GM18520 (cell line): ENCODE data around the gene TACC3.
"Not testable (repeated sequence)": the region's sequence is repeated elsewhere in the genome, so short reads cannot be mapped to it uniquely, and the experiment has no call there.

Source experiments
- ATAC-seq: cut with Tn5 transposase; IDR thresholded peaks from one replicate; pipeline ENCODE4 v1.9.1; 2021; ENCODE audit not compliant: unreplicated experiment

TACC3 gene

DNA sequence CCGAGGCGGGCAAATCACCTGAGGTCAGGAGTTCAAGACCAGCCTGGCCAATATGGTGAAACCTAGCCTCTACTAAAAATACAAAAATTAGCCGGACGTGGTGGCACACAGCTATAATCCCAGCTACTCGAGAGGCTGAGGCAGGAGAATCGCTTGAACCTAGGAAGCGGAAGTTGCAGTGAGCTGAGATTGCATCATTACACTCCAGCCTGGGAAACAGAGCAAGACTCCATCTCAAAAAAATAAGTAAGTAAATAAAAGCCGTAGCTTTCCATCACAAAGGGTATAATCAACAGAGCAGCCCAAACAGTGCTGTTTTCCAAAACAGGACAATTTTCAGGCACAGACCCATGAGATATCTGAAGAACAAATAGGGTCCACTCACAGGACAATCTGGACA is 19.6 kb upstream of the TACC3 start:
- ATAC-seq: not testable (repeated sequence)

DNA sequence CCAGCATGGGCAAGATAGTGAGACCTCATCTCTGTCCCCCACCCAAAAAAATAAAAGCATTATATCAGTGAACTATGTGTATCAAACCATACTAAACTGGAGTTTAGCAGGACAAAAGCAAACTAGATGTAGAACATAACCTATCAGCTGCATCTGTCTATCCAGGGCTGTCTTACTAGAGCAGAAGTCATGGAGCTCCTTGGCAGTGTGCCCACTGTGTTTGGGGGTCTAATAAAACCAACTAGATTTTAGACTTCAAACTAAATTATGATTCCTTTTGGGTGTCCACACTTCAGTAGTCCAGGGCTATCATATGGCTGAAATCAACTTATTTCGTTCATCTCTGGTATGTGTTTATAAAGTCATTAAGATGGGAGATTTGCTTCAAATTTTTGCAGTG is 17.5 kb upstream of the TACC3 start:
- ATAC-seq: no peak

DNA sequence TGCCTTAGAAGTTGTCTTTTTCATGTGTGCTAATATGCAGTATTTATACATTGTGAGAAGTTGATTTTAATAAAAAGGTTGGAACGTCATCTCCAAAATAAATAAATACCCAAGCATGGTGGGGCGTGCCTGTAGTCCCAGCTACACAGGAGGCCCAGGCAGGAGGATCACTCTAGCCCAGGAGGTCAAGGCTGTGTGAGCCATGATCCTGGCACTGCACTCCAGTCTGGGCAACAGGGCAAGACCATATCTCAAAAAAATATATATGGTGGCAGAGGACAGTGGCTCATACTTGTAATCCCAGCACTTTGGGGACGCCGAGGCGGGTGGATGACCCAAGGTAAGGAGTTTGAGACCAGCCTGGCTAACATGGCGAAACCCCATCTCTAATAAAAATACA is 15.6 kb upstream of the TACC3 start:
- no peak for ATAC-seq

DNA sequence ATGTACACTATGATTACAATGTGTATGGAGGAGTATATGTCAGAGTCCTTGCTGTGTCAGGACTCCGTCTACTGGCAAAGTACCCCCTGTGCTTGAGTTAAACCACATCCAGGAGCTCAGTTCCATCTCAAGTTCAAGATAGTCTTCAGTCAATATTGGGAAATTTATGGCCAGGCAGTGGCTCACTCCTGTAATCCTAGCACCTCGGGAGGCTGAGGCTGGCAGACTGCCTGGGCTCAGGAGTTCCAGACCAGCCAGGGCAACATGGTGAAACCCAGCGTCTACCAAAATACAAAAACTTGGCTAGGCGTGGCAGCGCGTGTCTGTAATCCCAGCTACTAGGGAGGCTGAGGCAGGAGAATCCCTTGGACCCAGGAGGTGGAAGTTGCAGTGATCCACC is 15.0 kb upstream of the TACC3 start:
- ATAC-seq: no peak

DNA sequence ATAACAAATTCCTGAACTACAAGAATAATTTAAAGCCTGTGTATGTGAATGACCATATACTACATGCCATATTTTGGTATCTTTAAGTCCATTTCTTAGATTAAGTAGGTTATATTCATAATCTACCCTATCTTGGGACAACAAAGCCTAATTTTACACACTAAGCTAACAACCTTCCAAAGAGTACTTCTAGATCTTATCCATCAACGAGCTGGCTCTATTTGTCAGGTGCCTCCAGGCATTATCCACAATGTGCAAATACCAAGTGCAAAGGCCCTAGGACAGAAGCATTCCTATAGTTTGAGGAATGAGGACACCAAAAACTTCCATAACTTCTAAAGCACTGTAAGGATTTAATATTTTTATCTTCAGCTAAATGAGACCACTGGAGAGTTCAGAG is 12.7 kb upstream of the TACC3 start:
- no peak for ATAC-seq

DNA sequence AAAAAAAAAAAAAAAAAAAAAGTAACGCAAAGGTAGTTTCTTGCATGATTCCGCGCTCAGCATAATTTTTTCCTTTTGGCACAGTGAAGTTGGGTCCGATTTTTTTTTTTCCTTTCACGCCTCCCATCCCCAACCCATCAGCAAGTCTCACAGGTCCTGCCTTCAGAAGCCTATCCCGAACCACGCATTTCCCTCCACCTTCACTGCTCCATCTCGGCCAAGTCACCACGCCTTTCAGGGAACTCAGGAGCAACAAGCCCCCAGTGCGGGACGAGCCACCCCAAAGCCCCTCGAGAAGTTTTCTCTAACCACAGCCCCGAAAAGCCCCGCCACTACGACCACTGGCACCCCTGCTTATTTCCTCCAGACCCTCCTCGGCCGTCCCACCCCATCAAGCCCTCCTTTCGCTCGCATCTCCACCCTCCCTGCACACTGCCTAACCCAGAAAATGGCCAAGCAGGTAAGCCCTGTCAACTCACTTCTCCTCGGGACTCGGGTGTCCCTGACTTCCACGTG is 10.2 kb upstream of the TACC3 start:
- ATAC-seq: no peak

DNA sequence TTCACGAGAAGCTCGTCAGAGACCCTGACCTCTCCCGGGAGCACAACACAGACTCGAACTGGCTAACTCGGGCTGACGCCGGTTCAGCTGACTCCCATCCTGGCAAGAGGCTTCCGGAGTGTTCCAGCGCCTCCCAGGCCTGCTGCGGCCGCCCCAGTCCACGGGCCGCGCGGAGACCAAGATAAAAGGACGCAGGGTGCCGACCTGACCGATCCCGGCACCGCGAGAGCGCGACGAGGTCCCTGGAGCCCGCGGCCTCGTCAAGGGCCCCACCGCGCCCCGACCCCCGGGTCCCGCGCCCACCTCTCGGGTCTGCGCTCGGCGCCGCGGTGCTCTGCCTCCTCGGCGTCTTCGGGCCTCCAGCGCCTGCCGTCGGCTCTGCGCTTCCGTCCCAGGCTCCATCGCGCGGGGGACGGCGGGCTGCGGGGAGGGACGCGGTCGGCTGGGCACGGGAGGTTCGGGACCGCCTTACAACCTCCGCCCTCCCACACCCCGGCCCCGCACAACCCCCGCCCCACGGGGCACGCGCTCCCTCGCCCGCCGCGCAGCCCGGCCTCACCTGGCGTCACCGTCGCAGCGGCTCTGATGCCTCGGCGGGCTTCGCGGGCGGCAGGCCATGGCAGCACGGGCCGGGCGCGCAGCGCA is 9.6 kb upstream of the TACC3 start:
- ATAC-seq: peak; percentile 1

DNA sequence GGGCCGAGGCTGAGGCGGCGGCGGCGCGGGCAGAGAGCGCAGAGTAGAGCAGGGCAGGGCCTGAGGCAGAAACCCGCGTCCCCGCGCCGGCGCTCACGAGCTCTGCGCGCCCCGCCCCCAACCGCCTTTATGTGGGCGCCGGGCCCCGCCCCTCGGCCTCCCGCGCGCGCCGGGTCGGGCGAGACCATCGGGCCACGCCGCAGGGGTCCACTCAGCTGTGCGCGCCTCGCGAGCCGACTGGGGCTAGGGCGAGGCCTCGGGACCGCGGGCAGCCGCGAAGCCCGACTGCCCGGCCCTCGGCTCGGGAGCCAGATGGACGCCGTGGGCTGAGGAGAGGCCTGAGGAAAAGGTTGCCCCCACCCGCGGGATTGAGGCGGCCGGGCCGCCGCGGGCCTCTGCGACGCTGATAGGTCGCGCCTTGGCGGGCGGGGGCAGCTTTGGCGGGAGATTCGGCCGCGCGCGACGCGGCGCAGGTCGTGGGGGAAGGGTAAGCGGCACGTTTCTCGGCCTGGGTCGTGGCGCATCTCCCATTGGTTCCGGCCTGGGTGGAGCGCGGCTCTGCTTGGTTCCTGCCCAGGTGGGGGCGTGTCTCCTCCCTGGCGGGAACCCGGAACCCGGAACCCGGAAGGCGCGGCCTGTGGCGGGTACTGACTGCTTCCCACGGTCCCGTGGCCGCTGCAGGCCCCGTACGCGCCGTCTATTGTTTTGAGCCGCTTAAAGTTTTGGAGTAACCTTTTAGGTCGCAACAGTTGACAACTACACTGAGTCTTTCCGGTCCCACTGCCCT is 8.9 kb upstream of the TACC3 start, which contains the start of gene SLBP:
Gene SLBP (minus strand): TSS at position 104 of the 787 bp plus-strand sequence. CDS start 131 bp downstream, outside the sequence.
- ATAC-seq: peak; percentile 61

DNA sequence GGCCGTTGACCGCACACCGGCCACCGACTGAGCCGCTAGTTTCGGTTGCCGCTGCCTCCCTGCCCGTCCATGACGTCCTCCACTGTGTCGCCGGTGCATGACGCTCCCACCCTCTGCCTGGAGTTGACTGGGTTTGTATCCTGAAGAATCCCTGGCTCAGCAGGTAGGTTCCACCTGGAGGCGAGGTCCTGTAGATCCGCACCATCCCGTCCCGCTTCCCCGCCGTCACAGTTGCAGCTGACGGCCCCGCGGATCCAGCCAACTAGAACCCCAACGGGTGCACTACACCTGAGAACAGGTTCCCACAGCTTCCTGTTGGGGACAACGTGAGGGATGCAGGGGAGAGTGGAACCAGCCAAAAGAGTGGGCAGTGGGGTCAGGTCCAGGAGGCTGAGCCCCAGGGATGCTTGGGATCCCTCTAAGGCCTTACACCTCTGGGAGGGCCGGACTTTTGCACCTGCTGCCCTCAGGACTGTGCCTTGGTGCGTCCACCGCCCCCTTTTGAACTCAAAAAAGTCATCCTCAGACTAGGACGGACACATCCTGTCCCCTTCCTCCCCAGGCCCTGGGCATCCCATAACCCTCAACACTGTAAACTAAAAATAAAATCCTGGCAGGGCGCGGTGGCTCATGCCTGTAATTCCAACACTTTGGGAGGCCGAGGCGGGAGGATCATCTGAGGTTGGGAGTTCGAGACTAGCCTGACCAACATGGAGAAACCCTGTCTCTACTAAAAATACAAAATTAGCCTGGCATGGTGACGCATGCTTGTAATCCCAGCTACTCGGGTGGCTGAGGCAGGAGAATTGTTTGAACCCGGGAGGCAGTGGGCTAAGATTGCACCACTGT is 8.1 kb upstream of the TACC3 start:
- ATAC-seq: no peak

DNA sequence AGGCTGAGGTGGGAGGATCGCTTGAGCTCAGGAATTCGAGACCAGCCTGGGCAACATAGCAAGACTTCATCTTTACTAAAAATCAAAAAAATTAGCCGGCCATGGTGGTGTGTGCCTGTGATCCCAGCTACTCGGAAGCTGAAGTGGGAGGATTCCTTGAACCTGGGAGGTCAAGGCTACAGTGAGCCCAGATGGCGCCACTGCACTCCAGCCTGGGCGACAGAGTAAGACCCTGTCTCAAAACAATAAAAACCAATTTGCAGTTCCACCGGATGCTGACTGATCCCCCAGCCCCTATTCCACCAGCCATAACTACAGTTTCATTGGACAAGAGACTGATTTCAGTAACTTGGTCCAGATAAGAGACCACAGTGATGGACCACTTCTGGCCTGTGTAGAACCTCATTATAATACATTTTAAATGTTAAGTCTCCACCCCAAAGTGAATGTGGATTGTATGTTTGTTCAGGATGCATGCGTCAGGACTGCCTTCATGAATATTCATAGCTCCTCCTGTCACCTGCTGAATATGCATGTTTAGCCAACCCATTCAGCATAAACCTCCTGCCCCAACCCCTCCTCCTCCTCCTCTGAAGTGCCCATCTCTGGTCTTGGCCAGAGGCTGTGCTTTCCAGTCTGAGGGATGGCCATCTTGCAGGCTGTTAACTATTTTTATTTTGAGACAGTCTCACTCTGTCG is 6.9 kb upstream of the TACC3 start:
- ATAC-seq: no peak

DNA sequence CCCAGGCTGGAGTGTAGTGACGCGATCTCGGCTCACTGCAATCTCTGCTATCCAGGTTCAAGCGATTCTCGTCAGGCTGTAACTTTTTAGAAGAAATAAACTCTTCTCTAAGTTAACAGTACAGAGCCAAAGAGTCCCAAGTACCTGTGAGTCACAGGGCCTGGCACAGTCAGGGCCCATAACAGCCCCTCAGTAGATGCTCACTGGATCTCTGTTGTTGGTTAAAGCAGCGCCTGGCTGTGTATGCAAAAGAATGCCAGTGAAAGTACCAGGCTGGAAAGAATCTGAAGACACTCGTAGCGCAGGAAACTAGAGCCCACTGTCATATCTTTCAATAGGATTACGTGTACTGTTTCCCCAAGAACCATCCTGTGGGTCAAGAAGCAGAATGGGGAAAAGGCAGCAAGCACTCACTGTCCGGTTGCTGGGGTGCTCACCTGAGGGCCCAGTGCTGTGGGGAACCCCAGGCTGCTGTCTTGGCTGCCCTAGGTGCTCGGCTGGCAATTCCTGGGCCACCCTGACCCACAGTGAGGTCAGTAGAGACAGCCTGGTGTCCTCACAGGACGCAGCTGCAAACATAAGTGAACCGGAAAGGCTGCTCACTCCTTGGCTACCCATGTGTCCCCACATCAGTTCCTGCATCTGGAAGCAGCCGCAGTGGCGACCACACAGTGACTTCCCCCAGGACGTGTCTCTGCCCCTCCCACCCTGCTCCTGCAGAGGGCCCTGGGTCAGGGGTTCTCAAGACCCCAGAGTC is 6.1 kb upstream of the TACC3 start:
- ATAC-seq: no peak

DNA sequence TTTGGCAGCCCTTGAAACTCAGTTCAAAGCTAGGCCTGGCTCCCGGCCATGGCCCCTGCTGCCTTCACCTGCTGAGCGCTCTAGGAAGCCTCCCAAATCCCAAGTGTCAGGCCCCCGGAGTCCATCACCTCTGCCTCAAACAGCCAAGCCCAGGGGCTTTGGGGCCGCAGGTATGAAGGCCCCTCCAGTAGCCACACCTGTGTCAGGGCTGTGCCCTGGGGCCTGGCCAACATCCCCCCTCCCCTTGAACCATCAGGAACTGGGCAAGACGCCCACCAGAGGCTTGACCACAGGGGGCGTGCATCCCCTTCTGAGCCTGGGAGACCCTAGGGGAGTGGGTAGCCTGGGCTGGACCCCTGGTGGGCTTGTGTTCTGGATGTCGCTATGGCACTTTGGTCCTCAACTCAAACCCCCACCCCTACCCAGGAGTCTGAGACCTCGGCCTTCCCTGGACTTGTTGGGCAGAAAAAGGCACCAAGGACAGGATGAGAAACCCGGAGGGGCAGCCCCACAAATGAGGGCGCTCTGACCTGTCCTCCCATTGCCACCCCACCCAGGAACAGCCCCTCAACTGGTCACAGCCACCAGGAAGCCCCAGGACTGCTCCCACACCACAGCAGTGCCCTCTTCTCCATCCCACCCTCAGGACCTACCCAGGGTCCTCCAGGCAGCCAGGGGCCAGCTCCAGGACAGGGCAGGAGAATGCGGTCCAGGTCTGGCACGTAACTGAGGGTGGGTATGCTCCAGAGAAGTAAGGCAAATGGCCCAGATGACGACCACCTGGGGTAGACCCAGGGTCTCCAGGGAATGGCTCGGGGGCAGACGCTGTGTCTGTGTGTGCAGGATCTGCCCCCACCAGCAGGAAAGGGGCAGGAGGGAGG is 5.0 kb upstream of the TACC3 start:
- ATAC-seq: no peak

DNA sequence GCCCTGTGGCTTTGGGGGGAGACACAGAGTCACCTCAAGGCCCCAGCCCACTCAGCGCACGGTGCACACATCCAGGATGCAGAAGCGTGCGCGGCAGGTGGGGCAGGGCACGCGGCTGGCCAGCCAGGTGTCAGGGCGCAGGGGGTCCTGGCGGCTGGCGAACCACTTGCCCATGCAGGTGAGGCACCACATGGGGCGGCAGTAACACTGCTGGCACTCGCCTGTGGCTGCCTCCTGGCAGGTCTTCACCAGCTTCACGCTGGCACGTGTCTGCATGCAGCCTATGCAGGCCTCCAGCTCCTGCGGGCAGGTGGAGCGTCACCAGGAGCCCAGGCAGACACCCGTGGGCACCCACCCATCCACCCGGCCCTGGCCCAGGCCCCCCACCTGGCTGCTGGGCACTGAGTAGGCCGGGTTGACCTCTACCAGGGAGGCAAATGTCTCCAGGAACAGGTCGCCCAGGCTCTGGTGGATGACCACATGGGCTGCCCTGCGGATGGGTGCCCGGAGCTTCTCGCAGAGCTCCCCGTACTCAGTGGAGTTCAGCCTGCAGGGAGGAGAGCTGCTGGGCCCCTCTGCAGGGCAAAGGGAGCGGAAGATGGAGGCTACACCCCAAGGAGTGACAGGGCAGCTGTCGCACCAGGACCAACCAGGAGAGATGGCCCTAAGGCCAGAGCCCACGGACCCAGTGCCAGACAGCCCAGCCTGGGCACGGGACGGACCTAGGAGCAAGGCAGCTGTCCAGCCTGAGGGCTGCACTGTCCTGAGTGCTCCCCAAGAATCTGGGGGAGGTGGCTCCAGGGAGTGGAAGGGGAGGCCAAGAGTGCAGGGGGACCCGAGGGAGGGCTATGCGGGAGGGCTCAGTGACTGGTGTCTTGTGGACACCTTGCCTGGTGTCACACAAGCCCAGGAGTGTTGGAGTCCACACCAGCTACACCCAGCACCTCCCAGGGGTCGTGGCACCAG is 3.9 kb upstream of the TACC3 start:
- ATAC-seq: no peak

DNA sequence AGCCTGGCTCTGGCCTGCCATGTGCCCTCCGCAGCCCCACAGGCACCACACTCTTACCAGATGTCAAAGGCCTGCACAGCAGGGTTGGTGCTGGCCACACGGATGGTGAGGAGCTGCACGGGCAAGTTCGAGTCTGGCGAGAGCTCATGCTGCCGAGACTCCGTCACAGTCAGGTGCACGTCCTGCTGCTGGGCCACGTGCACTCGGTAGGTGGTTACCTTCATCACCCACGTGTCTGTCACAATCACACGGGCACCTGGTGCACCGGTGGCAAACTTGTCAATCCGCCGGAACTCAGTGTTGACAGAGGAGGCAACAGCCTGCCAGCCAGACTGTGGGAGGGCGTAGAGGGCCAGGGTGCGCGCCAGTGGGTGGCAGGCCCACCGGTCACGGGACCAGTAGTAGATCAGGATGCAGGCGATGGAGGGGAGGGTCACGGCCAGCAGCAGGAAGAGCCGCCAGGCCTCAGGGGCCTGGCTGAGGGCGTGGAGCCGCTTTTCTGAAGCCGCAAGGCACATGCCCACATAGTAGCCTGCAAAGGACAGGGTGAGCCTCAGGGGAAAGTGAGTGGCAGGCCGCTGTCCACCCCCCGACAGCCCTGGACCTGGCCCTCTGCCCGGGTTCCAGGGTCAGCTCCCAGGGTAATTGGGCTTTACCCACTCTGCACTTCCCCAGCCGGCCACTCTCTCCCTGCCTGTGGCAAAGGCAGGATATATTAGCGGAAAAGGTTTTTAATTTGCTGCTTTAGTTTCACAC is 3.0 kb upstream of the TACC3 start:
- no peak for ATAC-seq

DNA sequence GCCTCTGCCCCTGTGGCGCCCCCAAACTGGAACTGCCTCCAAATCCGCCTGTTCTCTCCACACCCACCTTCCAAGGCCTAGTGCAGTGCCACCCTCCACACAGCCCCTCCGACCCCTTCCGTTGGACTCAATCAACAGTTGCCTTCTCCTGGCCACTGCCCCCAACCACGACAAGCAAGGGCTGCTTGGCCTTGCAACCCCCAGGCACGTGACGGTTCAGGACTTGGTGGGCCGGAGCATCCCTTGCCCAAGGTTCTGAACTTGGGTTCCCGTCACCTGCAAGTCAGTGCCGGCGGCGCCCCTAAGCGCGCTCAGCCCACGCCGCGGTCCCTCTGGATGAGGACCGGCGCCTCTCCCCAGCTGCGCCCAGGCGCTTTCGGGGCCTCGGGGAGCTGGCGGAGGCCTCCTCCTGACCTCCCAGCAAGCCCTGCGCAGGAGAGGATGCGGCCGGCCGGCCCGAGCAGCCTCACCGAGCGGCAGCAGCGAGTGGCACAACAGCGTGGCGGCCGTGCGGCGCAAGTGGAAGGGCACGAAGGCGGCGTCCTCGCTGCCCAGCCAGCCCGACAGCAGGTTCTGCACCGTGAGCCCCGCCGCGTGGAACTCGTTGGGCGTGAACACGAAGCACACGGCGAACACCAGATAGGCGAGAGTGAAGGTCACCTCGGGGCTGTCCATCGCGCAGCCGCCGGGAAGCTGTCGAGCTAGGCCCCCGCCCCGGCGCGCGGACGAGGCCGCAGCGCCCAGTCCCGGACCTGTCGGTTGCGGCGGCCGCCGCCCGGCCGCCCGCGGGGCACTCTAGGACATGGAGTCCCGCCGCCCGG is 948 bp upstream of the TACC3 start:
- peak; percentile 1 for ATAC-seq
